HuH-7 (cell line): ENCODE data around the gene MS4A18.

Experiments used
- DNase-seq: peaks from one replicate; pipeline ENCODE4 v3.0.0; 2011; ENCODE audit warnings: low spot score

The MS4A18 gene

DNA sequence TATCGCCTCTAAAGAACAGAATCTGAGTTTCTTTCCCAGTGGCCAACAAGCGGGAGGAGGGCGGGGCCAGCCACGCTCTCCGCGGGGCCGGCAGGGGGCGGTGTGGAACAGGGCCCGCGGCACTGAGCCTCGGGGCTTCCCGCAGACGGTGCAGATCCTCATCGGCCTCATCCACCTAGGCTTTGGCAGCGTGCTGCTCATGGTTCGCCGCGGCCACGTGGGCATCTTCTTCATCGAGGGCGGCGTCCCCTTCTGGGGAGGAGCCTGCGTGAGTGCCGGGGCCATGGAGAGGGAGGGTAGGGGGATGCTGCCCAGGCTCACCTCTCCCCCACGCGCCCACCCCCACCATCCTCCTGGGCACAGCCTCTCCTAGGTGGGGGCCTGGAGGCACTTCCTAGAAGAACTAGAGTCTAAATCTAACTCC is 42.9 kb downstream of the MS4A18 start:
- DNase-seq = peak; percentile 52

DNA sequence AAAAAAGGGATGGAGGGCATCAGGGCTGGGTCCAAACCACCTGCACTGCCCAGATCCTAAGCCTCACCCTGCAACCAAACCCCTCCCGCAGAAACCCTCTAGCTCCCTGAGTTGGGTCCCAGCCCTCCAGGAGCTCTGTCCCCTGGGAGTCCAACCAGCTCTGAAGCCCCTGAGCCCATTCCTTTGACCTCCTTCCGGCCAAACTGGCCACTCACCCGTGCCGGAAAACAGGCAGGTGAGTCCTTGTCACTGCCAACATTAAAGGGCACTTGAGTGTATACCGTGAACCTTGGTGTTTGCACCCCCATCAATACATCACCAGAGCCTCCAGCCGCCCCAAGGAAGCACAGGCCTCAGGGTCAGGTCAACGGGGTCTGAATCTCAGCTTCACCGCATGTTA is 43.7 kb downstream of the MS4A18 start:
- DNase-seq = no peak

DNA sequence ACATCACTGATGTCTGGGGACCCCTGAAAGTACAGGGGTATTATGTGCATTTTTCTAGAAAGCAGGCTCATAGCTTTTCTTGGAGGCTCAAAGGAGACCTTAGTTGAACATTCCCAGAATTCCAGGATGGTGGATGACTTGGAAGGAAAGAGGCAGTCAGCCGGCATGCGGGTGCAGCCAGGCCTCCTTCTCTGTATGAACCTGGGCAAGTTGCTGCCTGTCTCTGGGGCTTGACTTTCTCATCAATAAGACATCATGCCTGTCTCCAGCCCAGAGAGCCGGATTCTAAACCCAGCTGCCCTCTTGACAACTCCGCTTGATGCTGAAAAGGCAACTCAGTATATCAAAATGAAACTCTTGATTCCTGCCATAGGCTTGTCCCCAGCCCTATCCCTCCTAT is 44.8 kb downstream of the MS4A18 start:
- no peak for DNase-seq

DNA sequence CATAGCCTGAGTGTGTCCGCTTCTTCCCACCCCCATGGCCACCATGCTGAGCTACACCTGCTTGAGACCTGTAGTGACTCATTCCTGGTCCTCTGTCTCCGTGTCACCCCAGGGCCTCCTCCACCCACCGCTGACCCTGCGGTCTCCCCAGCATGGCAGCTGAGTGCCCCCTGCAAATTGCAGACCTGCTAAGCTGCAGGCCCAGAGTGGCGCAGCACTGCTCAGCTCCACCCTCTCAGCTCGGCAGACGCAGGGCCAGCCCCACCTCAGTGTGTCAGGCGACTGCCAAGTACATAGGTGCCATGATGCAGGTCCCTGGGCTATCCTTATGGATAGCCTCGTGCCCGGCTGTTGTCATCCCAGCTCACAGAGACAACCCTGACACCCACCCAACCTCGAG is 45.3 kb downstream of the MS4A18 start:
- DNase-seq = no peak

DNA sequence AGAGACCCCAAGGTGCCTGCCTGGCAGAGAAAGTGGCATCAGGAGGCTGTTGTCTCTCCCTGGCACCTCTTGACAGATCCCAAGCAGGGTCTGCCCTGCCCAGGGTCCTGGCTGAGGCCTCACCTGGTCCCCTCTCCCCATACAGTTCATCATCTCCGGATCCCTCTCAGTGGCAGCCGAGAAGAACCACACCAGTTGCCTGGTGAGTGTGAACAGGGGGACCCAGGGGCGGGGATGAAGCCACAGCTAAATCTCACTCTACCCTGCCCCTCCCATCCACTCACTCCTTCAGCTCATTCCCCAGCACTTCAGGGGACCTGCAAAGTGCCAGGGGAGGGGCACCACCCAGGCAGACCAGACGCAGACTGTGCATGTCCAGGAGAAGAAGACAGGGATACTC is 46.6 kb downstream of the MS4A18 start:
- no peak for DNase-seq

DNA sequence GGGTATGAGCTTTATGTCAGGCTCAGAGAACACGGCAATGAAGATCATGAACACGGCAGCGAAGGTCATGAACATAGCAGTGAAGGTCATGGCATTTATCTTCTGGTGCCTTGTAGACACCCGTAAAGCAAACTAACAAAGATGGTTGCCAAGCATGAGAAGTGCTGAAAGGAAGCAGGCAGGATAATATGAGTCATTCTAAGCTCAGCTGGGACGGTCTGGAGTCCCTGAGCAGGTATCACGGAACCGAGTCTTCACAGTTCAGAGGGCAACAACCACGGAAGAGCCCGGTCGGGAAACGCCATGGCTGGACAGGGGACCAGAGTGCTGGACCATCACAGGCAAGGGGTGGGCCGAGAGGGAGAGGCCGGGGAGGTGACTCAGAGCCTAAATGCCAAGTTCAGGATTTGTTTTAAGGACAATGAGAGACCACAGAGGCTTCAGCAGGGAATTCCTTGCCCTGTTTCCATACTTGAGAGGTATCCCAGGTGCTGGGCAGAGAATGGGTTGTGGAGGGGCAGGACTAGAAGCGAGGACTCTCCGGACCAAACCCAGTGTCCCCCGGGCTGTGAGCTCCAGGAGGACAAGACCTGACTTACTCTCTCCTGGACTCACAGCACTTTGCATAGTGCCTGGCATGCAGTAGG is 47.5 kb downstream of the MS4A18 start:
- no peak for DNase-seq

DNA sequence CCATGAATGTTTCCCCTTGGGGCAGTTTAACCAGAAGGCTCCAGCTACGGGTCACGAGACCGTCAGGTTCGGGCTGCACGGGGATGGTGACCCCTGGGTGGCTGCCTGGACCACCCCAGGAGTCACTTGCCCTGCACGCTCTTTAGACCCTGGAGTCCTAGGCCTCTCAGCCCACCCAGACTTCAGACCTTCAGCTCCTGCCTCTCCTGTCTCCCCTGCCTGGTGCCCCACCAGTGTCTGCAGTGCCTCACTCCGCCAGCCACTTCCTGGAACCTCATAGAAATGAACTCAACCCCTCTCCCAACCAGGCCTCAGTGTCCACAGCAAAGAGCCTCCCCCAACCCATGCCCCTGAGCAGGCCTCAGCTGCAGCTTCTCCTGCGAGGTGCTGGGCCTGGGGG is 48.1 kb downstream of the MS4A18 start:
- no peak for DNase-seq

DNA sequence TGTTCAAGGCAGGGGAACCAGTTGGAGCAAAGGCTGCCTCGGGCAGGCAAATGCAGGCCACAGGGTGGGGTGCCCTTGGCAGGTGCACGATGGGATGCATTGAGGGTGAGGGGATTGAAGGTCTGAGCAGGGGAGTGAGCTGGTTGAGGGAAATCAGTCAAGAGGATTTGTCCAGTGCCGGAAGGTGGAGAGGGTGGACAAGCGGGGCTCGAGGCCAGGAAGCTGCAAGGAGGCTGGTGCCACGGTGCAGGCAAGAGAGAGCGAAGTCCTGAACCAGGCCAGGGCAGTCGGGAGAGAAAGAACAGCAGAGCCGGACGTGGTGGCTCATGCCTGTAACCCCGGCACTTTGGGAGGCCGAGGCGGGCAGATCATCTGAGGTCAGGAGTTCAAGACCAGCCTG is 50.2 kb downstream of the MS4A18 start:
- no peak for DNase-seq

DNA sequence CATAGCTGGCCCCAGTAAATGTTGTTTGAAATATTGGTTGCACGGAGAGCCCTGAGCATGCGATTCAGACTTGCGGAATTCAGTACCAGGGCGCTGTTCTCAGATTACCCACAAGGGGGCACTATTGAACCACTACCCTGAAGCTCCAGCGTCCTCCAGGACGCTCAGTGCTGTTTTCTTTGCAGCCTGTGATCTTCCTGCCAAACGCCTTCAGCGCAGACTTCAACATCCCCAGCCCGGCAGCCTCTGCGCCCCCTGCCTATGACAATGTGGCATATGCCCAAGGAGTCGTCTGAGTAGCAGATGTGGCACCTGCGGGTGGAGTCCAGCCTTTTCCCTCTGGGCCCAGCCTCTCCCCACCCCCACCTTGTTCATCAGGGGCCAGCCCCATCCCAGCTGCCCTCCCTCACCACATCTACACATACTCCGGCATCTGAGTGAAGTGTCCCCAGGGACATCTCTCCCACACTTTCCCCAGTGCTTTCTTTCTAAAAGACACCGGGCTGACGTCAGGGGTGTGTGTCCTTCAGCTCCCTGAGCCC is 51.0 kb downstream of the MS4A18 start:
- peak; percentile 81 for DNase-seq

DNA sequence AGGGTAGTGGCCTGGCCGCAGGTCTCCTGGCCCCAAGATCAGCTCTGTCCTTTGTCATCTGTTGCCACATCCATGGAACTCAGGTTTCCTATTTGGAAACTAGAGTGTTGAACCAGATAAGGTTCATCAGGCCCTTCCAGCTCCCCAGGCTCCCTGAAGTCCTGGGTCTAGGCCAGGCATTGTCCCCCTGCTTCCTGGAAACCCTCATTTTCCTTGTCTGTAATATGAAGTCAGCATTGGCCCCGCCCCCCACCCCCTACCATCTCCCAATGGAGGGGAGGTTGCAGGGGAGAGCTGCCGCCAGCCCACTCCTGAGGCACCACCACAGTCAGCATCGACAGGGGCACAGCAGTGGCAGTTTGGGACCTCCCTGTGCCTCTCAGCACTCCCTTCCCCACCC is 51.6 kb downstream of the MS4A18 start:
- DNase-seq = no peak

DNA sequence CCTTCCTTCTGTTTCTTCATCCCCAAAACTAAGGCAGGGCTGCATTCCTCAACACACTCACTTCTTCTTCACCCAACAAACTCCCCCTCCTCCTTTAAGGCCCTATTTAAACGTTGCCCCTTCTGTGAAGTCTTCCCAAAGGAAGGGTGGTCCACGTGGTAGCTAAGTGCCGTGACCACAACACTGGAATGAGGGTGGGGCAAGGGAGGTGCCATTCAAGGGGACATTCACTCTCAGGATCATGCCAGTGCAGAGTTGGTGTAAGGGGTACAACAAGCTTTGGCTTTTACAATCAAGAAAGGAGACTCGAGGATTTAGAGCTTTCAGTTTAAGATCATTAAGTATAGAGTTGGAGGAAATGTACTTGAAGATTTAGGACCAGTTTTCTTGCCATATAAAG is 52.6 kb downstream of the MS4A18 start:
- no peak for DNase-seq

DNA sequence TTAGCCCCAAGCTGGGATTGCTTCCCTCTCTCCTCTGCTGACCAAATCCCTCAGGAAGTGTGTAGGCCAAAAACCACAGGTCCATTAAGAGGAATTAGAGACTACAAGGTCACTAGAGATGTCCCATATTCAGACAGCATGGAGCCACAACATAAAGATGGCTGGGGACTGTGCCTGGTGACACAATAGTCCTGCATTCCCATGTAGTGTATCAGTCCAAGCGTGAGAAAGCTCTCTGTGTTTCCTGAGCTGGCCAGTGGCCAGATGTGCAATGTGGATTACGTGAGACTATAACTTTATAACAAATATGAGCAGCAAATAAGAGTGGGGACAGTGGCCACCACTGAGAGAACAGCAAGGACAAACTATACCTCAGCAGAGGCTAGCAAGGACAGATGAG is 53.1 kb downstream of the MS4A18 start:
- DNase-seq = no peak

DNA sequence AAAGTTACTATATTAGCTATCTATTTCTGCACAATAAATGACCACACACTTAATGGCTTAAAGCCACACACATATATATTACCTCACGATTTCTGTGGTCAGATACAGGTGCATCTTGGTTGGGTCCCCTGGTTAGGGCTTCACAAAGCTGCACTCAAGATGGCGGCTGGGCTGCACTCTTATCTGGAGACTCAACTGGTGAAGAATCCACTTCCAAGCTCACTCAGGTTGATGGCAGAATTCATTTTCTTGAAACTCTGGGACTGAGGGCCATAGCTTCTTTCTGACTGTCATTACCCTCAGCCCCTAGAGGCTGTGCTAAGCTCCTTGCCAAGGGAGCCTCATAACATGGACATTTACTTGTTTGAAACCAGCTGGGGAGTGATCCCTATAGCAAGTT is 55.5 kb downstream of the MS4A18 start:
- DNase-seq = no peak

DNA sequence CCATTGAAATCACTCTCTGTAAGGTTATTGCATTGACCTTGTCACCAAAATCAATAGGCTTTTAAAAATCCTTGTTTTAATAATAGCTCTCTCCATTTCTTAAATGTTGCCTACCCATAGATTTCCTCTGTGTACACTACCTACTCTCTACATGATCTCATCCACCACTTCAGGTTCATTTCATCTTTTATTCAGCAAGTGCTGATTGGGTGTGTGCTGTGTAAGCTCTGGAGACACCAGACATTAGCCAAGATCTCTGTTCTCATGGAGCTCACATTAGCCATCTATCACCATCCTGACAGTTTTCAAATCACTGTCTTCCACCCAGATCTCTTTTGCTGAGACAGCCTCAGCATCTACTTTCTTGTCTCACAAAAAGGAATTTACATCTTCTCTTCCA is 56.3 kb downstream of the MS4A18 start:
- DNase-seq = no peak

DNA sequence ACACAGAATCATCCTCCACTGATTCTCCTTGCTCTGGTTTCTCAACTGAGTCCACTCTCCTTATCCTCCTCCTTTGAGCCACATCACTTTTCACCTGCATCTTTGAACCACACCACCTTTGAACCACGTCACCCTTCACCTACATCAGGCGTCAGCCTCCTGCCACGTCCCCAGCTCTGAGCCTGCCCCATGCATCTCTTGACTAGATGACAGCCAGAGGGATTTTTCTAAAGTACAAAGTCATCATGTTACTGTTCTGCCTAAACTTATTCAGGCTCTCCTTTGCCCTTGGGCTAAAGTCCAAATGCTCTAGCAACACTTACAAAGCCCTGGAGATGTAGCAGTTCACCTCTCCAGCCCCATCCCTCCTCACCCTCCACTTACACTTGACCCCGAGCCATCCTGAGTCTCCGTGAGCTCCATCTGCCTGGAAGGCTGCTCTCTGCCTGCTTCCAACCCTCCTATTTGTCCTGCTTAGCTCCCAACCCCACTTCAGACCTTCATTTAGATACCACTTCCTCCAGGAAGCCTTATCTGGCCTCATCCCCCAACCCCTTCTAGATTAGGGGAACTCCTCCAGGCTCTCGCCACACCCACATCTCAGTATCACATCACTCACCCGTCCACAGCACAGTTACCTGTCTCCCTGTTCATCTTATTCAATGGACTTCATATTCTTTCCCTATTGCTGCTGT is 56.9 kb downstream of the MS4A18 start:
- DNase-seq = no peak

DNA sequence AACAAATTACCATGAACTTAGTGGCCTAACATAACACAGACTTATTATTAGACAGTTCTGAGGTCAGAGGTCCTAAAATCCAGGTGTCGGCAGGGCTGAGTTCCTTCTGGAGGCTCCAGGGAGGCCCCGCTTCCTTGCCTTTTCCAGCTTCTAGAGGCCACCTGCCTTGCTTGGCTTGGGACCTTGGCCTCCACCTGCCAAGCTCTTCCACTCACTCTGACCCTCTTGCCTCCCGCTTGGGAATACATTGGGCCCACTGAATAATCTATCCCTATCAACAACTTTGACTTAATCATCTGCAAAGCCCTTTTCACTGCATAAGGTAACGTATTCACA is 57.4 kb downstream of the MS4A18 start:
- DNase-seq = no peak

DNA sequence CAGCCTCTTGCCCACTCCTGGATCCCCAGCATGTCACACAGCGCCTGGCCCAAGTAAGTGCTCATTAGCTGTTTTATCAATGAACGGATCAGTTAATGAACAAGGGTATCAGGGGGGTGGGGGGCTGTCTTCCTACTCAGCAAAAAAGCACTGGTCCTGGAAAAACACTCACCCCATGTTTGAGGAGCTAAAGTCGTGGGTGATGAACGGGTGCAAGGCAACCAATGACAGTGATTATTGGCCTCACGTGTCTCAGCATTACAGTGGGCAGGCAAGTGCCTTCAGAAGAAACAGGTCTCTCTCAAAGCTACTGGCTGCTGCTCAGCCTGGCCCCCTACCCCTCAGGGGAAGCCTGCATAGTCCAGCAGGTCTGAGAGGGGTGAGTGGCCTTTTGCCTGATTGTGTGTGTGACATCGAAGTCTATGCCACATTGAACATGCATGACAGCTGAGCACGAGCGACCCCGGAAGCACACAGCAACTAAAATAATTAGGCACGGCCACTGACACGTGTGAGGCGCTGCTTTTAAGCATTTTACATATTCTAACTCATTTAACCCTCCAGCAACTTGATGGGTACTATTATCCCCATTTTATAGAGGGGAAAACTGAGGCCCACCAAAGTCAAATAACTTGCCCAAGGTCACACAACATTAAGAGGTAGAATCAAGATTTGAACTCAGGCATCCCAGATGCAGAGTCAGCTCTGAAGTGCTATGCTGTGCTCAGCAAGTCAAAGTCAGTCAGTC is 58.0 kb downstream of the MS4A18 start:
- no peak for DNase-seq

DNA sequence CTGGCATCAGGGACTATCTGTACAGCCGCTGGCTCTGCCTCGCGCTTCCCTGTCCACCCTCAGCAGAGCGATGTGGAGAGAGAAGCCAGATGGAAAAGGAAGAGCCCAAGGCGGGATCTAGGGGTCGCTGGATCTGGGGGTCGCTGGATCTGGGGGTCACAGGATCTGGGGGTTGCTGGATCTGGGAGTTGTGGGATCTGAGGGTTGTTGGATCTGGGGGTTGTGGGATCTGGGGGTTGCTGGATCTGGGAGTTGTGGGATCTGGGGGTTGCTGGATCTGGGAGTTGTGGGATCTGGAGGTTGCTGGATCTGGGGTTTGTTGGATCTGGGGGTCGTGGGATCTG is 58.6 kb downstream of the MS4A18 start:
- DNase-seq = no peak

DNA sequence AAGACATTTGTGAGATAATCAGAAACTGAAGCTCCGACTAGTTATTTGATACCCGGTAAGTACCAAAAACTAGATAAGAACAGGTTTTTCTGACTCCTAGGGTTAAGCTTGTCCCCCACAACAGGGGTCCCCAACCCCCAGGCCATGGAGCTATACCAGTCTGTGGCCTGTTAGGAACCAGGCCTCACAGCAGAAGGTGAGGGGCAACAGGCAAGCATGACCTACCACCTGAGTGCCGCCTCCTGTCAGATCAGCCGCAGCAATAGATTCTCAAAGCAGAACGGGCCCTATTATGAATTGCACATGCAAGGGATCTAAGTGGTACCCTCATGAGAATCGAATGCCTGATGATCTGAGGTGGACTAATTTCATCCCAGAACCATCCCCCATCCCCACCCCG is 59.4 kb downstream of the MS4A18 start:
- no peak for DNase-seq

DNA sequence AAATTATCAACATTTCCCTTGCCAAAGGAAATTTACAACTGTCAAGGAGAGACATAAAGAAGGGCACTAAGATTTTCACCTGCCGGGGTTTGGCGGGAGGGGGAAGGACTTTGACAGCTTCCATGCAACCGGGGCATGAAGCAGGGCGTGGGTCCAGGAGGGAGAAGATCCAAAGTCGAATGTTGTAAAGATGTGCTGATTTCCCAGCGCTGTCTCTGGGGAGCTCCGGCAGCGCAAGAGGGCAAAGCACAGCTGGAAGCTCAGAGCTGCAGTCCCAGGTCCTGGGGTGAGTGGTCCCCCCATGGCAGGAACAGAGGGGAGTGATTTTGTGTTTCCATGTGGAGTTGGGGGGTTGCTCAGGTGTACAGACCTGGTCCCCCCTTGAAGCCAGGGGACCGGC is 60.6 kb downstream of the MS4A18 start, which contains the start of gene MS4A10:
Gene MS4A10, plus strand, starts transcription at position 198 of the 400 bp plus-strand sequence. CDS start 5,003 bp downstream, outside the sequence.
- no peak for DNase-seq

DNA sequence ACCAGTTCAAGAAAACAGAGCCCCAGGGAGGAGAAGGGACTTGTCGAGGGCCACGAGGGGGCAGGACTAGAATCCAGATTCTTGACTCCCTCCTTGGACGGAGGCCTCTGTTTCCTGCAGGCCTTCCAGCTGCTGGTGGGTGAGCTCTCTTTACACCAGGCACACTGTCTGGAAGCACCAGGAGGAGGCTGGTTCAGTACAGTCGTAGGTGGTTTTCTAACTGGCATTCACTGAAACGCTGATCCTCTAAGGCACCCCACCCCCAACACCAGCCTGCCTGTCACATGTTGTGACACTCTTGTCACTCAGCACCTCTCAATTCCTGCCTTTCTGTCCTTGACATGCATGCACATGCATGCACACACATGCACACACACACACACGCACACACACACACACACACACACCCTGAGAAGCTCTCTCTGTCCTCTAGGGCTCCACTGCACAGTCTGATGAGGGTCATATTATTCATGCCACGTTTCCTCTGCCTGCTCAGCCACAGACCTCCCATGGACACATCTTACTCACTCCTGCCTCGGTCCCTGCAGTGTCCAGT is 61.4 kb downstream of the MS4A18 start:
- no peak for DNase-seq

DNA sequence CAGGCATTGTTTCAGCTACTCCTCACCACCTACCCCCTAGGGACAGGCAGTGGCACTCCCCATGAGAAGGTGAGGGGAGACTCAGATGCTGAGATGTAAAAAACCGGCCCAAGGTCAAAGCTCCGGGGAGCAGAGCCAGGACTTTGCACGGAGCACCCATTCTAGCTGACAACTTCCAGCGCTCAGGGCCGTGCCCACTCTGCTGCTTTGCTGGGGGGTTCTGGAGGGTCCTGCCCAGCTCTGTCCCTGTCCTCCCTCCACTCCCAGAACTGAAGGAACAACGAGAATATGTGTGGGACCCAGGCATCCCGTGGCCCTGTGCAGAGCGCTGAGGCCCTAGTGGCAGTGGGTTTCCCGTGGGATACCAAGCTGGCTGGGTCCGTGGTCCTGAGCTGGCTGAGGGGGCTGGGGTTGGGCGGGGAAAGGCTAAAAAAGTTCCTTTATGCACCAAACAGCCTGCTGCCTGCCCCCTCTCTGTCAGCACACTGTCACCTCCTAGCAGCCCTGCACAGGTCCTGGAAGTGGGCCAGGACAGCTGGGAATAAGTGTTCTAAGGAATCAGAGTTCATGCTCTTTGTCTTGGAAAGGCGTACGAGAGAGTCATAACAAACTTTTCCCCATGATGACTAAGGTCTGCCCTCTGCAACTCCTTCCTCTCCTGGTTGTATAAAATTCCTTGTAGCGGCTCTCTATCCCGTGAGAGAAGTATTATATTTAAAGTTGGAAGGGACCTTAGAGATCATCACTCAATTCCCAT is 62.5 kb downstream of the MS4A18 start:
- no peak for DNase-seq
